ENCODE data around the gene APOO.

The APOO gene

GRCh38 chrX:23930894-23931604 lies 23.3 kb upstream of the APOO start:
- no peak overlapping the region for H3K4me3 ChIP-seq
- no peak for DNase-seq (ENCODE audit: low spot score)
- no peak for TF ChIP-seq CTCF (IDR thresholded peaks at IDR 0.05)
- no peak overlapping the region for H3K27ac ChIP-seq

- no peak overlapping the region for H3K27ac ChIP-seq
- DNase-seq (ENCODE audit: low spot score) = no peak
- TF ChIP-seq CTCF (IDR thresholded peaks at IDR 0.05) = no peak
- no peak overlapping the region for H3K4me3 ChIP-seq
These were observed 18.3 kb upstream of the APOO start for GRCh38 chrX:23926015-23926414.

GRCh38 chrX:23919706-23920320 lies 12.1 kb upstream of the APOO start:
- H3K27ac ChIP-seq = no peak overlapping the region
- TF ChIP-seq CTCF (IDR thresholded peaks at IDR 0.05) = no peak
- H3K4me3 ChIP-seq = no peak overlapping the region
- DNase-seq (ENCODE audit: low spot score) = no peak

GRCh38 chrX:23919148-23919547 lies 11.4 kb upstream of the APOO start:
- no peak overlapping the region for H3K4me3 ChIP-seq
- no peak overlapping the region for H3K27ac ChIP-seq
- no peak for TF ChIP-seq CTCF (IDR thresholded peaks at IDR 0.05)
- DNase-seq (ENCODE audit: low spot score) = no peak

- Histone ChIP-seq H3K4me3 (no peak overlapping the region), H3K27ac (no peak overlapping the region)
- no peak for TF ChIP-seq CTCF (IDR thresholded peaks at IDR 0.05)
- no peak for DNase-seq (ENCODE audit: low spot score)
These were observed 3.5 kb upstream of the APOO start for GRCh38 chrX:23911126-23911835.

GRCh38 chrX:23908219-23909004 lies 674 bp upstream of the APOO start:
- TF ChIP-seq CTCF (IDR thresholded peaks at IDR 0.05) = no peak
- DNase-seq (ENCODE audit: low spot score) = no peak
- Histone ChIP-seq H3K27ac (peak overlapping the region; percentile 66 to 90), H3K4me3 (peak overlapping the region; percentile 73)
